Activated B cell treated with CpG ODN at 0.5 μM for 24 hours (primary cell): ENCODE measurements around the gene FZR1. TPM values are rescaled to one million over a fixed set of nuclear protein-coding genes. Genes with fewer than 3 reads are reported as not detected.
"Not testable (repeated sequence)": the region's sequence is repeated elsewhere in the genome, so short reads cannot be mapped to it uniquely, and the experiment has no call there.

Source experiments
- ATAC-seq: fragments of 200-7000 bp; cut with Tn5 transposase; one replicate; pipeline ENCODE4 v1.10.0; 2021; ENCODE audit warnings: low read depth, mild to moderate bottlenecking, moderate library complexity
- CTCF ChIA-PET: fragments of 350-600 bp; sonication (Branson Sonifier 250); formaldehyde crosslinking; loops from one replicate; lab custom pipeline; 2021; ENCODE audit warnings: antibody characterized with exemption; lab: Charles Lee
- POLR2A ChIA-PET: fragments of 350-600 bp; sonication (Branson Sonifier 250); formaldehyde crosslinking; loops from one replicate; lab custom pipeline; 2021; ENCODE audit warnings: antibody characterized with exemption; lab: Charles Lee
- DNase-seq: peaks from one replicate; pipeline ENCODE4 v3.0.0; 2022
- H3K27ac Mint-ChIP-seq: one replicate; pipeline ENCODE4 v1.8.0; 2020; ENCODE audit warnings: mixed read lengths
- H3K27me3 Mint-ChIP-seq: one replicate; pipeline ENCODE4 v1.8.0; 2021; ENCODE audit warnings: mixed read lengths
- H3K36me3 Mint-ChIP-seq: one replicate; pipeline ENCODE4 v1.8.0; 2021; ENCODE audit warnings: low read depth, mixed read lengths
- H3K4me1 Mint-ChIP-seq: one replicate; pipeline ENCODE4 v1.8.0; 2021; ENCODE audit warnings: mixed read lengths
- H3K4me3 Mint-ChIP-seq: one replicate; pipeline ENCODE4 v1.8.0; 2020; ENCODE audit warnings: mild to moderate bottlenecking, mixed read lengths
- H3K9me3 Mint-ChIP-seq: one replicate; pipeline ENCODE4 v1.8.0; 2020; ENCODE audit warnings: mixed read lengths
- intact Hi-C: fragments of 100-400 bp; cut with micrococcal nuclease; formaldehyde crosslinking; loops from one replicate; pipeline ENCODE4 v1.15.1; 2024
- total RNA-seq: library from RNA; stranded (reverse); gene quantifications from 2 replicates; pipeline ENCODE4 v1.2.3, GENCODE V29; 2022
- TF ChIP-seq, protein P1 (sequence below): fragments of 200-600 bp; IDR thresholded peaks from one replicate; pipeline ENCODE4 v1.8.0; 2022; ENCODE audit warnings: antibody characterized with exemption, mild to moderate bottlenecking

The FZR1 gene
- total RNA-seq, 1 donor from 2014 or later = 66.0 TPM

GRCh38 chr19:3527238-3527910, 21.3 kb downstream of the FZR1 start:
- Mint-ChIP-seq H3K9me3 (no peaks in the 10 kb centered on the region), H3K36me3 (peaks cover 24% of the 10 kb centered on the region), H3K4me1 (no peaks in the 10 kb centered on the region), H3K27me3 (no peaks in the 10 kb centered on the region), H3K4me3 (no peak overlapping the region), H3K27ac (no peak overlapping the region)
- CTCF ChIA-PET = no interaction called here
- intact Hi-C loops = no loop called here
- DNase-seq (no peak), ATAC-seq (no peak)
- POLR2A ChIA-PET = no interaction called here
- TF ChIP-seq, protein P1, sequence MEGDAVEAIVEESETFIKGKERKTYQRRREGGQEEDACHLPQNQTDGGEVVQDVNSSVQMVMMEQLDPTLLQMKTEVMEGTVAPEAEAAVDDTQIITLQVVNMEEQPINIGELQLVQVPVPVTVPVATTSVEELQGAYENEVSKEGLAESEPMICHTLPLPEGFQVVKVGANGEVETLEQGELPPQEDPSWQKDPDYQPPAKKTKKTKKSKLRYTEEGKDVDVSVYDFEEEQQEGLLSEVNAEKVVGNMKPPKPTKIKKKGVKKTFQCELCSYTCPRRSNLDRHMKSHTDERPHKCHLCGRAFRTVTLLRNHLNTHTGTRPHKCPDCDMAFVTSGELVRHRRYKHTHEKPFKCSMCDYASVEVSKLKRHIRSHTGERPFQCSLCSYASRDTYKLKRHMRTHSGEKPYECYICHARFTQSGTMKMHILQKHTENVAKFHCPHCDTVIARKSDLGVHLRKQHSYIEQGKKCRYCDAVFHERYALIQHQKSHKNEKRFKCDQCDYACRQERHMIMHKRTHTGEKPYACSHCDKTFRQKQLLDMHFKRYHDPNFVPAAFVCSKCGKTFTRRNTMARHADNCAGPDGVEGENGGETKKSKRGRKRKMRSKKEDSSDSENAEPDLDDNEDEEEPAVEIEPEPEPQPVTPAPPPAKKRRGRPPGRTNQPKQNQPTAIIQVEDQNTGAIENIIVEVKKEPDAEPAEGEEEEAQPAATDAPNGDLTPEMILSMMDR = no peak

DNA sequence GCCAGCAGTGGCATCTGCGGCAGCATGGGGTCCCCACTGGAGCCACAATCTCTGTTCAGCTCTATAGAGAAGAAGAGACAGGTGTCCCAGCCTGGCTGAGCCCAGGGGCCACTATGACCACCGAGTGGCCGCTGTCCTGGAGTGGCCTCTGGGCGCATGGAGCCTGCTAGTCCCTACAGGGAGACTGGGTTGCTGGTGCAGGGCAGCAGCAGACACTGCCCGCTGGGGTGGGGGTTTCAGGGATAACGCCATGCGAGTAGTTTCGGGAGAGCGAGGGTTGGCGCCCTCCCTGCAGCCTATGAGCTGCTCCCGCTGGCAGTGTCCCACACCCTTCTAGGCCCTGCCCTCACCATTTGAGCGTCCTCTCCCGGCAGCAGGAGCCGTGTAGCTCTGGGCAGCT, 22.0 kb downstream of the FZR1 start:
- TF ChIP-seq, protein P1 = no peak
- no peak overlapping the region for H3K4me3 Mint-ChIP-seq
- peaks cover 24% of the 10 kb centered on the region for H3K36me3 Mint-ChIP-seq
- no peaks in the 10 kb centered on the region for H3K27me3 Mint-ChIP-seq
- ATAC-seq (no peak), DNase-seq (no peak)
- intact Hi-C loops = no loop called here
- CTCF ChIA-PET = no interaction called here
- no peaks in the 10 kb centered on the region for H3K4me1 Mint-ChIP-seq
- POLR2A ChIA-PET = no interaction called here
- H3K9me3 Mint-ChIP-seq = no peaks in the 10 kb centered on the region
- H3K27ac Mint-ChIP-seq = no peak overlapping the region

GRCh38 chr19:3528539-3529211, 22.6 kb downstream of the FZR1 start:
- Mint-ChIP-seq H3K4me1 (no peaks in the 10 kb centered on the region), H3K27me3 (no peaks in the 10 kb centered on the region), H3K9me3 (no peaks in the 10 kb centered on the region), H3K4me3 (no peak overlapping the region), H3K27ac (no peak overlapping the region), H3K36me3 (peaks cover 27% of the 10 kb centered on the region)
- ChIA-PET CTCF (no interaction called here), POLR2A (no interaction called here)
- no peak for ATAC-seq
- TF ChIP-seq, protein P1 = no peak
- DNase-seq = no peak
- intact Hi-C loops = no loop called here

DNA sequence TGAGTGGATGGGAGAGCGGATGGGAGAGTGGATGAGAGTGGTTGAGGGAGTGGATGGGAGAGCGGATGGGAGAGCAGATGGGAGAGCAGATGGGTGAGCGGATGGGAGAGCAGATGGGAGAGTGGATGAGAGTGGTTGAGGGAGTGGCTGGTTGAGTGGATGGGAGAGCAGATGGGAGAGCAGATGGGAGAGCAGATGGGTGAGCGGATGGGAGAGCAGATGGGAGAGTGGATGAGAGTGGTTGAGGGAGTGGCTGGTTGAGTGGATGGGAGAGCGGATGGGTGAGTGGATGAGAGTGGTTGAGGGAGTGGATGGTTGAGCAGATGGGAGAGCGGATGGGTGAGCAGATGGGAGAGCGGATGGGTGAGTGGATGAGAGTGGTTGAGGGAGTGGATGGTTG, 23.2 kb downstream of the FZR1 start:
- H3K4me3 Mint-ChIP-seq, H3K9me3 Mint-ChIP-seq, H3K4me1 Mint-ChIP-seq, CTCF ChIA-PET, H3K27me3 Mint-ChIP-seq, H3K27ac Mint-ChIP-seq, POLR2A ChIA-PET, DNase-seq, intact Hi-C loops, ATAC-seq: not testable (repeated sequence)
- H3K36me3 Mint-ChIP-seq = peaks cover 26% of the 10 kb centered on the region

GRCh38 chr19:3530389-3530788, 24.3 kb downstream of the FZR1 start:
- Mint-ChIP-seq H3K27ac (no peak overlapping the region), H3K9me3 (no peaks in the 10 kb centered on the region), H3K4me3 (no peak overlapping the region), H3K4me1 (no peaks in the 10 kb centered on the region), H3K27me3 (no peaks in the 10 kb centered on the region), H3K36me3 (peaks cover 32% of the 10 kb centered on the region)
- POLR2A ChIA-PET = no interaction called here
- DNase-seq = no peak
- intact Hi-C loops = no loop called here
- CTCF ChIA-PET = no interaction called here
- TF ChIP-seq, protein P1 = no peak
- ATAC-seq = no peak
